GM12878 (cell line): ENCODE data around the gene A4GNT. TPM values are rescaled to one million over a fixed set of nuclear protein-coding genes. Genes with fewer than 3 reads are reported as not detected.

Experiments used
- ATAC-seq: fragments of 200-7000 bp; cut with Tn5 transposase; 3 replicates; pipeline ENCODE4 v1.9.1; 2020; ENCODE audit warnings: mild to moderate bottlenecking, moderate library complexity
- BruUV-seq: library from RNA; stranded (reverse); fragments of 400-500 nt; replicated peaks from 2 replicates; lab custom pipeline; 2021; lab: Mats Ljungman, UMichigan
- CTCF ChIA-PET: fragments of 300-600 bp; sonication (Branson Sonifier 250); formaldehyde crosslinking; extraction: SDS; loops from one replicate; lab custom pipeline; 2021; ENCODE audit warnings: inconsistent platforms; lab: Yijun Ruan, JAX
- POLR2A ChIA-PET: fragments of 350-600 bp; formaldehyde crosslinking; extraction: SDS; loops from one replicate; lab custom pipeline; 2021; ENCODE audit warnings: inconsistent platforms; lab: Charles Lee
- RAD21 ChIA-PET: fragments of 300-600 bp; sonication (Branson Sonifier 250); formaldehyde crosslinking; loops from one replicate; lab custom pipeline; 2023; ENCODE audit warnings: antibody characterized with exemption; ENCODE audit not compliant: unreplicated experiment; lab: Charles Lee
- SMC1A ChIA-PET: fragments of 300-600 bp; sonication (Branson Sonifier 250); formaldehyde crosslinking; loops from one replicate; lab custom pipeline; 2023; ENCODE audit not compliant: unreplicated experiment, uncharacterized antibody; lab: Charles Lee
- DNase-seq: peaks from one replicate; pipeline ENCODE4 v3.0.0-alpha.2; 2011; ENCODE audit warnings: low read depth, low spot score
- FAIRE-seq: peaks from 3 replicates; lab custom pipeline; 2011; peaks lifted over from hg19 to GRCh38; lab: Jason Lieb, UNC
- H2AFZ ChIP-seq: 2 replicates; pipeline ENCODE4 v1.6.0; 2011; ENCODE audit warnings: low read depth, low read length, control low read depth; ENCODE audit not compliant: control insufficient read depth
- H3K27ac ChIP-seq: 2 replicates; pipeline ENCODE4 v1.5.1; 2011; ENCODE audit warnings: control low read depth; ENCODE audit not compliant: control insufficient read depth, insufficient read depth
- H3K27me3 ChIP-seq, 2 experiments: replicated peaks in 1 of 2; 2 replicates each; pipeline versions ENCODE4 v1.6.0 to v1.6.1; 2011; ENCODE audit warnings: low read length in 1 of 2; ENCODE audit not compliant: control insufficient read depth in 2 of 2, insufficient read depth in 2 of 2
- H3K36me3 ChIP-seq, 2 experiments: 2 replicates each; pipeline ENCODE4 v1.5.1; 2011; ENCODE audit warnings: low read length in 1 of 2; ENCODE audit not compliant: control insufficient read depth in 2 of 2, insufficient read depth in 2 of 2
- H3K4me1 ChIP-seq: 2 replicates; pipeline ENCODE4 v1.6.1; 2011; ENCODE audit warnings: mild to moderate bottlenecking, low read length, moderate library complexity, mixed read lengths; ENCODE audit not compliant: control insufficient read depth, insufficient read depth
- H3K4me2 ChIP-seq: 2 replicates; pipeline ENCODE4 v1.6.0; 2011; ENCODE audit warnings: control low read depth; ENCODE audit not compliant: control insufficient read depth, insufficient read depth
- H3K4me3 ChIP-seq: fragments of 200-600 bp; sonication (generic); 2 replicates; pipeline ENCODE4 v1.5.1; 2016
- H3K79me2 ChIP-seq: 2 replicates; pipeline ENCODE4 v1.6.0; 2011; ENCODE audit warnings: low read length; ENCODE audit not compliant: control insufficient read depth, insufficient read depth
- H3K9ac ChIP-seq: 2 replicates; pipeline ENCODE4 v1.8.0; 2011; ENCODE audit warnings: low read length, control low read depth, mixed read lengths; ENCODE audit not compliant: control insufficient read depth, insufficient read depth
- H3K9me3 ChIP-seq: replicated peaks from 3 replicates; pipeline ENCODE4 v1.5.1; 2011; ENCODE audit warnings: mild to moderate bottlenecking, low read length; ENCODE audit not compliant: control insufficient read depth, insufficient read depth
- H4K20me1 ChIP-seq: 2 replicates; pipeline ENCODE4 v1.6.0; 2011; ENCODE audit not compliant: control insufficient read depth, insufficient read depth
- CEBPB ChIP-seq, 2 experiments: fragments of 150-350 bp in 1 of 2; IDR thresholded peaks; 2 replicates each; pipeline ENCODE4 v1.6.1; 2012 to 2014; ENCODE audit warnings: low read depth in 2 of 2, low read length in 2 of 2, borderline replicate concordance in 1 of 2, inconsistent platforms in 1 of 2
- MXI1 ChIP-seq: fragments of 150-350 bp; IDR thresholded peaks from 2 replicates; pipeline ENCODE4 v1.6.1; 2011; ENCODE audit warnings: low read depth, mild to moderate bottlenecking, inconsistent platforms, low read length, improper control_type of control experiment
- NBN ChIP-seq: fragments of 450-650 bp; IDR thresholded peaks from 2 replicates; pipeline ENCODE4 v1.6.1; 2016
- NFIC ChIP-seq: IDR thresholded peaks from 2 replicates; pipeline ENCODE4 v1.6.1; 2012; ENCODE audit warnings: low read depth, mild to moderate bottlenecking, inconsistent platforms, low read length, moderate library complexity
- PML ChIP-seq: IDR thresholded peaks from 2 replicates; pipeline ENCODE4 v1.6.1; 2012; ENCODE audit warnings: low read length, inconsistent platforms
- RUNX3 ChIP-seq: IDR thresholded peaks from 2 replicates; pipeline ENCODE4 v1.6.1; 2012; ENCODE audit warnings: low read length, inconsistent platforms
- SMAD1 ChIP-seq: fragments of 450-650 bp; IDR thresholded peaks from 2 replicates; pipeline ENCODE4 v1.6.1; 2018; ENCODE audit warnings: mild to moderate bottlenecking, low read depth; ENCODE audit not compliant: partially characterized antibody
- SP1 ChIP-seq: IDR thresholded peaks from one replicate; pipeline ENCODE4 v1.6.1; 2011; ENCODE audit warnings: low read depth, low read length
- WGBS: methylation state at CpG from one replicate; pipeline ENCODE4 v1.1.6; 2016; ENCODE audit warnings: low lambda C conversion rate; ENCODE audit not compliant: insufficient replicate concordance, insufficient coverage; ENCODE audit errors: missing lambda C conversion rate; 5-methylcytosine and 5-hydroxymethylcytosine counted together
- in situ Hi-C: fragments of 300-500 bp; cut with MboI; formaldehyde crosslinking; loops from 9 replicates; pipeline ENCODE4 v1.14.3; 2018; ENCODE audit warnings: mixed read lengths
- intact Hi-C: fragments of 100-400 bp; cut with micrococcal nuclease; formaldehyde crosslinking; loops from one replicate; pipeline ENCODE4 v1.14.2; 2022; ENCODE audit not compliant: unreplicated experiment
- polyA plus RNA-seq, 11 experiments: library from polyadenylated mRNA; depleted of rRNA in 4 of 11; unstranded in 6 of 11; stranded (reverse) in 5 of 11; fragments of >200 nt; fragmentation: Nextera tagmentation in 4 of 11; fragmentation: Illumina TruSeq in 1 of 11; extraction: Ambion mirVana in 4 of 11; extraction: Trizol in 1 of 11; gene quantifications; 1 replicate in 1 of 11; 2 replicates in 10 of 11; pipeline versions ENCODE4 v1.2.1 to v1.2.3, GENCODE V29; 2011 to 2016; ENCODE audit warnings: inconsistent platforms in 2 of 11, missing spikeins in 2 of 11, low read depth in 1 of 11
- total RNA-seq, 4 experiments: library from RNA; depleted of rRNA in 3 of 4; stranded (reverse); fragments of >200 nt in 3 of 4; fragmentation: Illumina TruSeq in 1 of 4; extraction: Trizol in 1 of 4; gene quantifications; 2 replicates each; pipeline versions ENCODE4 v1.2.1 to v1.2.3, GENCODE V29; 2013 to 2021
- TF ChIP-seq, protein P1 (sequence below): fragments of 450-650 bp; IDR thresholded peaks from 2 replicates; pipeline ENCODE4 v1.6.1; 2016; ENCODE audit warnings: mild to moderate bottlenecking
- TF ChIP-seq, protein P2 (sequence below): fragments of 150-350 bp; IDR thresholded peaks from 2 replicates; pipeline ENCODE4 v1.6.1; 2016; ENCODE audit warnings: low read depth, low read length

Gene A4GNT
- total and polyA plus RNA-seq, 10 of the 15 experiments (the other 5 are each of a cell fraction or from before 2014, with no cell fraction given), result not detected

GRCh38 chr3:138081371-138082084, 50.7 kb downstream of the A4GNT start:
- Histone ChIP-seq H3K9ac (no peak overlapping the region), H3K27ac (no peak overlapping the region), H3K4me2 (no peak overlapping the region), H3K36me3 (no peaks in the 10 kb centered on the region), H4K20me1 (no peaks in the 10 kb centered on the region), H3K4me1 (peaks cover 8% of the 10 kb centered on the region), H3K9me3 (no peaks in the 10 kb centered on the region), H3K4me3 (no peak overlapping the region), H3K27me3 (peaks cover 0 to 2% of the 10 kb centered on the region in 2 experiments; a peak in 2 of 4 replicates), H3K79me2 (no peaks in the 10 kb centered on the region), H2AFZ (no peak overlapping the region)
- DNase-seq, result no peak
- no peak for ATAC-seq
- POLR2A ChIA-PET, result no interaction called here
- FAIRE-seq, result no peak
- SMC1A ChIA-PET, result no interaction called here
- BruUV-seq, result no TSS peak
- RAD21 ChIA-PET, result no interaction called here
- WGBS, result 26% methylated on average over 5 of the region's 5 CpGs
- TF ChIP-seq, protein P1, sequence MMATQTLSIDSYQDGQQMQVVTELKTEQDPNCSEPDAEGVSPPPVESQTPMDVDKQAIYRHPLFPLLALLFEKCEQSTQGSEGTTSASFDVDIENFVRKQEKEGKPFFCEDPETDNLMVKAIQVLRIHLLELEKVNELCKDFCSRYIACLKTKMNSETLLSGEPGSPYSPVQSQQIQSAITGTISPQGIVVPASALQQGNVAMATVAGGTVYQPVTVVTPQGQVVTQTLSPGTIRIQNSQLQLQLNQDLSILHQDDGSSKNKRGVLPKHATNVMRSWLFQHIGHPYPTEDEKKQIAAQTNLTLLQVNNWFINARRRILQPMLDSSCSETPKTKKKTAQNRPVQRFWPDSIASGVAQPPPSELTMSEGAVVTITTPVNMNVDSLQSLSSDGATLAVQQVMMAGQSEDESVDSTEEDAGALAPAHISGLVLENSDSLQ, result no peak
- TF ChIP-seq MXI1 (no peak), RUNX3 (no peak), CEBPB (IDR thresholded peaks at IDR 0.05; ENCODE audit: borderline replicate concordance in 1 of 2, low read depth in 2 of 2, low read length in 2 of 2) (no peak), NFIC (no peak), NBN (no peak), SMAD1 (no peak), SP1 (no peak), PML (no peak)
- TF ChIP-seq, protein P2, sequence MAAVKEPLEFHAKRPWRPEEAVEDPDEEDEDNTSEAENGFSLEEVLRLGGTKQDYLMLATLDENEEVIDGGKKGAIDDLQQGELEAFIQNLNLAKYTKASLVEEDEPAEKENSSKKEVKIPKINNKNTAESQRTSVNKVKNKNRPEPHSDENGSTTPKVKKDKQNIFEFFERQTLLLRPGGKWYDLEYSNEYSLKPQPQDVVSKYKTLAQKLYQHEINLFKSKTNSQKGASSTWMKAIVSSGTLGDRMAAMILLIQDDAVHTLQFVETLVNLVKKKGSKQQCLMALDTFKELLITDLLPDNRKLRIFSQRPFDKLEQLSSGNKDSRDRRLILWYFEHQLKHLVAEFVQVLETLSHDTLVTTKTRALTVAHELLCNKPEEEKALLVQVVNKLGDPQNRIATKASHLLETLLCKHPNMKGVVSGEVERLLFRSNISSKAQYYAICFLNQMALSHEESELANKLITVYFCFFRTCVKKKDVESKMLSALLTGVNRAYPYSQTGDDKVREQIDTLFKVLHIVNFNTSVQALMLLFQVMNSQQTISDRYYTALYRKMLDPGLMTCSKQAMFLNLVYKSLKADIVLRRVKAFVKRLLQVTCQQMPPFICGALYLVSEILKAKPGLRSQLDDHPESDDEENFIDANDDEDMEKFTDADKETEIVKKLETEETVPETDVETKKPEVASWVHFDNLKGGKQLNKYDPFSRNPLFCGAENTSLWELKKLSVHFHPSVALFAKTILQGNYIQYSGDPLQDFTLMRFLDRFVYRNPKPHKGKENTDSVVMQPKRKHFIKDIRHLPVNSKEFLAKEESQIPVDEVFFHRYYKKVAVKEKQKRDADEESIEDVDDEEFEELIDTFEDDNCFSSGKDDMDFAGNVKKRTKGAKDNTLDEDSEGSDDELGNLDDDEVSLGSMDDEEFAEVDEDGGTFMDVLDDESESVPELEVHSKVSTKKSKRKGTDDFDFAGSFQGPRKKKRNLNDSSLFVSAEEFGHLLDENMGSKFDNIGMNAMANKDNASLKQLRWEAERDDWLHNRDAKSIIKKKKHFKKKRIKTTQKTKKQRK, result no peak
- intact Hi-C loops (no loop called here), in situ Hi-C loops (no loop called here)
- CTCF ChIA-PET, result interaction anchor here (1.3 to 1.5 kb wide), 2 partner anchors 11 to 37 kb away, joined by 3 to 5 read pairs; no protein-coding TSS in a partner anchor
